ENCODE measurements around the gene PNLDC1.

PNLDC1 gene

DNA sequence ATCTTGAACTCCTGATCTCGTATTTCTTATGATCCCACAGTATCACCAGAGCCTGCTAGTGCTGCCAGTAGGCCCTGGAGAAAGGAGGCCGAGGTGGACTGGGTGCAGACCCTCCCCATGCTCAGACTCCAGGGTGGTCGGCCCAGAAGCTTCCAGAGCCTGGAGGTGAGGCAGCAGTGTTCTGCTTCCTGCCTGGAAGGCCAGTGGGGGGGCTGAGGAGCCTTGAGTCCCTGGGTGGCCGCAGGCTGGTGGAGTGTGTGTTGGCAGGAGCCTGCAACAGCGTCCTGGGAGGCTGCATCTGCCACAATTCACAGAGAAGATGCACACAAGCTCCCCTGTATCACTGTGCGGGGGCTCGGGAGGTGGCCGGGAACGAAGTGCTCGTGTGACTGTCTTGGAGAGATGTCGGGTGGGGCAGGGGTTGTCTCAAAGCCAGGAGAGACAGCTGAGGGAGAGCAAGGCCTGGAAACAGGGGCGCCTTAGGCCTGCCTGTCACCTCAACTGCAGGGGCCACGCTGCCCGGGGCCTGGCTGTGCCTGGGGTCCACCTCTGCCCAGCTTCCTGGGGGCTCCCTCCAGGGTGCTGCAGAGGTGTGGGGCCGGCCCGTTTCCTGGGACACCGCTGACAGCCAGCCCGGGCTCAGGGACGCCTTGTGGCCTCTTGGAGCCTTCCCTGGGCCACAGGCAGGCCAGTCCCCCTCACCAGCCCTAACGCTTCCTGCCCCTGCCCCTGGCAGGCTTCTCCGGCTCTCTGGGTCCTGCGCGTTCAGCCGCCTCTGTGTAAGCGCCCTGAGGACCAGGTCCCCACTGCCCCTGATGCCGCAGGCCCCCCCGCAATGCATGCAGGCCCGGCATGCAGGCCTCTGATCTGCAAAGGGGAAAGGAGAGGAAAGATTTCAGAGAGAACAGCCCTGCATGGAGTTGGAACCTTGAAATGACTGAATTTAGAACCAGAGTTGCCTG, 66.5 kb downstream of the PNLDC1 start:
- H3K4me3 Mint-ChIP-seq = no peak overlapping the region
- CTCF ChIA-PET = interaction anchor here (1.3 kb wide), 1 partner anchor 74 kb away, joined by 3 read pairs; no protein-coding TSS in a partner anchor
- H3K9me3 Mint-ChIP-seq = no peaks in the 10 kb centered on the region
- no peaks in the 10 kb centered on the region for H3K36me3 Mint-ChIP-seq
- no peak overlapping the region for H3K27ac Mint-ChIP-seq
- H3K27me3 Mint-ChIP-seq = no peaks in the 10 kb centered on the region
- no peak for DNase-seq
- peaks cover 15% of the 10 kb centered on the region for H3K4me1 Mint-ChIP-seq

Measured in activated naive CD4-positive, alpha-beta T cell treated with anti-CD3 and anti-CD28 coated beads, Interleukin-2, amount 10 ng/mL, durations not matched to agents 7 days and 5 days (primary cell).